IPS DF 19.7 (cell line): ENCODE measurements around the gene SFMBT2.

Source experiments
- DNase-seq: peaks from one replicate; pipeline ENCODE4 v3.0.0-alpha.2; 2013; ENCODE audit warnings: low read depth, low spot score

The SFMBT2 gene

GRCh38 chr10:7365027-7365745, 45.6 kb downstream of the SFMBT2 start:
- DNase-seq: no peak

GRCh38 chr10:7364474-7364873, 46.4 kb downstream of the SFMBT2 start:
- DNase-seq: no peak

- no peak for DNase-seq
These were observed 47.1 kb downstream of the SFMBT2 start for GRCh38 chr10:7363700-7364099.

GRCh38 chr10:7362471-7362870, 48.4 kb downstream of the SFMBT2 start:
- no peak for DNase-seq

- DNase-seq: no peak
These were observed 49.5 kb downstream of the SFMBT2 start for GRCh38 chr10:7361316-7361715.

GRCh38 chr10:7359954-7360353, 50.9 kb downstream of the SFMBT2 start:
- DNase-seq: no peak

GRCh38 chr10:7359356-7359755, 51.5 kb downstream of the SFMBT2 start:
- DNase-seq: no peak

- no peak for DNase-seq
These were observed 53.6 kb downstream of the SFMBT2 start for GRCh38 chr10:7357193-7357592.

GRCh38 chr10:7354330-7355047, 56.3 kb downstream of the SFMBT2 start:
- no peak for DNase-seq

GRCh38 chr10:7351894-7352293, 58.9 kb downstream of the SFMBT2 start:
- no peak for DNase-seq

GRCh38 chr10:7350541-7351195, 60.2 kb downstream of the SFMBT2 start:
- no peak for DNase-seq

GRCh38 chr10:7345717-7346116, 65.1 kb downstream of the SFMBT2 start:
- no peak for DNase-seq

GRCh38 chr10:7343040-7343439, 67.8 kb downstream of the SFMBT2 start:
- no peak for DNase-seq

- no peak for DNase-seq
These were observed 70.5 kb downstream of the SFMBT2 start for GRCh38 chr10:7340179-7340874.

- no peak for DNase-seq
These were observed 71.3 kb downstream of the SFMBT2 start for GRCh38 chr10:7339510-7339909.

- no peak for DNase-seq
These were observed 72.4 kb downstream of the SFMBT2 start for GRCh38 chr10:7338469-7338868.

- no peak for DNase-seq
These were observed 73.2 kb downstream of the SFMBT2 start for GRCh38 chr10:7337431-7338171.

GRCh38 chr10:7335977-7336376, 74.9 kb downstream of the SFMBT2 start:
- DNase-seq: no peak

GRCh38 chr10:7334642-7334964, 76.2 kb downstream of the SFMBT2 start:
- DNase-seq: no peak

- no peak for DNase-seq
These were observed 76.7 kb downstream of the SFMBT2 start for GRCh38 chr10:7333961-7334641.

- no peak for DNase-seq
These were observed 81.6 kb downstream of the SFMBT2 start for GRCh38 chr10:7329219-7329618.
